SKM-1 treated with dmso at 0.1 percent for 144 hours (cell line): ENCODE measurements around the gene NKAIN4.

ENCODE experiments used
- DNase-seq: peaks from one replicate; lab custom pipeline; 2025; ENCODE audit not compliant: unreplicated experiment; lab: John Stamatoyannopoulos, UW

The NKAIN4 gene

DNA sequence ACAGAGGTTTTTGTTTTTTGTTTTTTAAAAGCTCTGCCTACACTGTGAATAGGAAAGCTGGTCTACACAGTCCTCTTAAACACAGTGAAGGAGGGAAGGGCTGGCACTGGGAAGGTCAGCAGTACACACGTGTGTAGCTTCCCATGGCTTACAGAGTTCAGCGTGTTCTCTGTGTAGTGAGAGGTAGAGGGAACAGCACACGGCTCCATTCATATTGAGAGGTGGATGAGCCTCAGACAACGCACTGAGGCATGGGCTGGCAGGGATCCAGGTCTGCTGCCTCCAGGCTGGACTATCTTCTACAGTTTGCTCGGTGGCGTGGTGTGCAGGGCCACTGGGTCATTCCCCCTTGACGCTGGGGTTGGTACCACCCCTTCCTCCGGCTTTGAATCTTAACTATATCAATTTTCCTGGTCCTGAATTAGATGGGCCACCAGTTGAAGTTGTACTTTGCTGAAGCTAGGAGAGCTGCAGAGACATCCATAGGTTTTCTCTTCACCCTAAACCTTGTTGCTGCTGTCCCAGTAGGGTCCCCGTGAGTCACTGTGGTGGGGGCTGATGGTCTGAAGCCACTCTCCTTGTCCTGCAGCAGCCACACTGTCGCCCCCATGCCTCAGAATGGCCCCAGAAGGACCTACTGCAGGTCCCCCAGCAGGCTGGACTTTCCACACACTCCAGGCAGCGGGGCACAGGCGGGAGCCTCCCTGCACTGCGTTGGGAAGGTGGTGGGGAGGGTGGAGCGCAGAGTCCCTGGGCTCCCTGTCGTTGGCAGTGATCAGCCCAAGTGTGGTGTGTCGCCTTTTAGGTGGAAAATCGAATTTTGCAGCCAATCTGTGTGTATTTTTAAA is 20.3 kb upstream of the NKAIN4 start:
- no peak for DNase-seq

DNA sequence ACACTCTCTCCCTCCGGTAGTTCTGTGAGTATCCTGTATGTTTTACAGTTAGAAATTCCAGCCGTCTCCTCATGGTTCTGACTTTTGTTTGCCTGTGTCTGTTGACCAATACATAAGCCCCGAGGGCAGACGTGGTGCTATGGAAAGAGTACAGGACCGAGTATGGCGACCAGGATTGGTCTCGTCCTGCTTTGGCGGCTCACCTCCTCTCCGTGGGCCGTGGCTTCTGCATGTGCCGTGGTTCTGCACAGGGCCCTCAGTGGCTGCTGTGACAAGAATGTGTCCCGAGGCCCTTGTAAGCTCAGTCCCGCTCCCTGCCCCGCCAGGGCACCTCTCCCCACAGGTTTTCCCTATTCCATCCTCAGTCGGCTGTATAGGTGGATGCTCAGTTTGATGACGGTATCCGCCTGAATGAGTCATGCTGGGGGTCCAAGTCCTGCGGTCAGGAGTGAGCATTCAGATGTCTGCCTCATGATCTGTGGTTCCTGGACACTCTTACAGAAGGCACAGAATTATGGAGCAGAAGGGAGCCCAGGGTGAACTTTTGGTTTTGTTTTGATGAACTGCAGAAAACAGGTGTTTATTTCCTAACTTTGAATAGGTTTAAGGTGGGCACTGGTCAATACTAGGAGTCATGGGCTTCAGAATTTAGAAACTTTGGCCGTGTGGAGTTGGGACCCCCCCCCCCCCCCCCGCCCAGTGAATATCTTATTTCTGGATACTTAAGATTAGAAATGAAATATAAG is 19.5 kb upstream of the NKAIN4 start:
- no peak for DNase-seq

DNA sequence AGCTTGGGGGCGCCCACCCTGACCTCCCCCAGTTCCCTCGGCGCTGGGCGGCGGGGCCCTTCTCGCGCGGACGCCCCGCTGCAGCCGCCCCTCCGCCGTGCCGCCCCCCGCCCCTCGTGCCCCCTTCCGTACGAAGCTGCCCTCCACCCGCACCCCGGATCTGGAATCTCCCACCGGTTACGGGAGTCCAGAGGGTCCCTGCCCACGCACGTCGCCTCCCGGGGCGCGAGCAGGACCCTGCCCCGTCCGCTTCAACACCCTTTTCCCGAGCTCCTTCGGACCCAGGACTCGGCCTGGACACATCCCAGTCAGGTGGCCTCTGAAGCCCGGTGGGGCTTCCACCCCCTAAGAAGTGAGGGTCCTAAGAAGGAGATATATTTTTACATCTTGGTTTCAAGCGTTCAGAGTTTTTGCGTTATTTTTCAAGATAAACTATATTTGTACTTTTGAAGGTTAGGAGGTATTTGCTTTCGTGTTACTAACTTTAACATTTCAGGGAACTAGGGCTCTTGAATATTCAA is 18.9 kb upstream of the NKAIN4 start:
- no peak for DNase-seq

DNA sequence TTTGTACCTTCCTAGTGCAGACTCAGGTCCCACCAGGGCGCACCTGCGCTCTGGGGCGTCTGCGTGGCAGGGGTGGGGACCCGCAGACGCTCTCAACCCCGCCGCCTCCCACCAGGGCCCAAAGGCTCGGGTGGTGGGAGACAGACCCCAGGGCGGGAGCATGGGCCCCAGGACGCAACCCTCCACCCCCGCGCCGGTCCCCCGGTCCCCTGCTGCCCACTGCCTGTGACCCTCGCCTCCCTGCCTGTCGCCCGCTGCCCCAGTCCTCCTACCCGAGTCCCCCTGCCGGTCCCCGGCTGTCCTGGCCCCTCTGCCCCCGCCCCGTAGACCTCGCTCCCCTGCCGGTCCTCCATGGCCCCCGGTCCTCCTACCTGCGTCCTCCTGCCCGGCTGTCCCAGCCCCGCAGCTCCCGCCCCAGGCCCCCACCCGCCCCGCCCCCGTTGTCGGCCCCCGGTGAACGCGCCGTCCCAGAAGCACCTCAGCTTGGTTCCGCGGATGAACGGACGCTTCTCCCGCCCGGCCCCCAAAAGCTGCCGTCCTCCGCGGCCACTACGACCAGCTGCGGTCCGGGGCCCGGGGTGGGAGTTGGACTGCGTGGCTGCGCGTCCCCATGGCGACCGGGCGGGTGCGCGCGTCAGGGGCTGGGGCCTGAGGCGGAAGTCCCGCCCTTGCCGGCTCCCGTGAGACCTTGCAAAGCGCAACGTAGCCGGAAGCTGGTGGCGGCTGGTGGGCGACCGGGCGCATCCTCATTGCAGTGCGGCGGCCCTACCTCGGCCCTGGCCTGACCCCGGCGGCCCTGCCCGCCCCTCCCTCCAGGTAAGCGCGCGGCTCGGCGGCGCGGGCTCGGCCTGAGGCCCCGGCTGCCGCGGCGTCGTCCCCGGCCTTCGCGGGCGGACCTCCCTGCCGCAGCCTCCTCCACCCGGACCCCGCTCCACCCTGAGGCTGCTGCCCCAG is 18.1 kb upstream of the NKAIN4 start, which contains the start of gene ARFGAP1:
ARFGAP1 (plus strand) TSS at position 709 of the 954 bp plus-strand sequence. CDS start 2,768 bp downstream, outside the sequence.
- peak; percentile 88 for DNase-seq

DNA sequence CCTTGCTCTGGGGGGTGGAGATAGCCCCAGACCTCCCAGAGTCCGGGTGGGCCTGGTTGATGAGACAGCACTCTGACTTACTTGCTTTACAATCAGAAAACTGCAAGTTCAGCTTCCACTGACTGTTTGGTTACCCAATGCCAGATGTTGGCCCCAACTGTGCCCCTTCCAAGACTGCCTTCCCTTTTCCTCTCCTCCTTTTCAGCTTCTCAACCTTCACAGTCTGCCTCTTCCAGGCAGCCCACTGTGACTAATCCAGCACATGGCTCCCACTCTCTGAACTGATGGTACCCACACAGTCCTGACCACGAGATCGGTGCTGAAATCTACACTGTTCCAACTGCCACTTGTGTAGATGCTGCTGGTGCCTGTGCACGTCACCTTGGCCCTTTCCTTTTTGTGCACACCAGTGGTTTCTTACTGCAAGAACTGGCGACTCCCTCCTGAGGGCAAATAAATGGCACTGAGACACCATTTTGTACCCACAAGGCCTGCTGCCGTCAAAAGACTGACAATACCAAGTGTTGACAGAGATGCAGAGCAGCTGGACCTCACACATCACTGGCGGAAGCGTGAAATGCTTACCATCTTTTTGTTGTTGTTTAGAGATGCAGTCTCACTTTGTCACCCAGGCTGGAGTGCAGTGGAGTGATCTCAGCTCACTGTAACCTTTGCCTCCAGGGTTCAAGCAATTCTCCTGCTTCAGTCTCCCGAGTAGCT is 16.5 kb upstream of the NKAIN4 start:
- DNase-seq: no peak

DNA sequence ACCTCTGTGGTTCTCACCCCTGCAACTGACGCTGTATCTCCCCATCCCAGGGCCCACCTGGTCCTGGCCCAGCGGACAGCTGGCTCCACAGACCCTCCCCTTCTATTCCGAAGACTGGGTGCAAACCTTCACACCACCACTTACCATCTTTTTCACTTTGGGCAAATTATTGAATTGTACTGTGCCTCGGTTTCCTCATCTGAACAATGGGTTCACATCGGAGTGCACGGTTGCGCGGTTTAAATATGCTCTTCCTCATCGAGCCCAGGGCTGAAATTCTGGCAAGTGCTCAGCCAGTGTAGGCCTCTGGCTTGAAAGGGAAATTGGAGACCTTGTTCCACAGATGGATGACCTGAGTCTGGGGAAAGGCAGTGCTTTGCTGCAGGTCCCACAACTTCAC is 15.5 kb upstream of the NKAIN4 start:
- DNase-seq: no peak

DNA sequence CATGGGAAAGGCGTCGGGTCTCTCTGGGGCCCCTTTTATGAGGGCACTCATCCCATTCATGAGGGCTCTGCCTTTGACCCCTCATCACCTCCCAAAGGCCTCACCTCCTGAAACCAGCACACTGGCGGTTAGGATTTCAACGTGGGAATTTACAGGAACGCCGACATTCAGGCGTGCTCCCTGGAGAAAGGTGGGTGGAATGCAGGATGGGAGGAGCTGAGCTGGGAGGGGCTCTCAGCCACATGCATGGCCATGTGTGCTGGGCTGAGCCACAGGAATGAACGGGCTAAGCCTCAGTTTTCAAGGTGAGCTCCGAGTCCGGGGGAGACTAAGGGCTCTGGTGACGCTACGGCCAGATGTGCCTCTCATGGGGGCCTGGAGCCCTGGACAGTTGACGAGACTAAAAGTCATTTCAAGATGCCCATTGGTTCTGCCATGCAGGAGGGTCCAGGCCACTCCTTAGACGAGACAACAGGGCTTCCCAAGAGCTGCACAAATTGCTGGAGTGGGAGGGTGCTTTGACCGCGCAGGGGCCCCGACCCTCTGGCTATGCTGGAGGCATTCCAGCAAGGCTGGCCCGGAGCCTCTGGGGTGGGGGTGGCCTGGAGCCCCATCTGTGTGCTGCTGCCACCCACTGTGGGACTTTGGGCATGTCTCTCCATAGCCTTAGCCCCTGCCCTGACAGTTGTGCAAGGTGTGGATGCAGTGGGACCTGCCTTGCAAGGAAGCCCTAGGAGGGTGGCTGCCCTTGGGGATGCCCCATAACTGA is 14.6 kb upstream of the NKAIN4 start:
- DNase-seq: no peak

DNA sequence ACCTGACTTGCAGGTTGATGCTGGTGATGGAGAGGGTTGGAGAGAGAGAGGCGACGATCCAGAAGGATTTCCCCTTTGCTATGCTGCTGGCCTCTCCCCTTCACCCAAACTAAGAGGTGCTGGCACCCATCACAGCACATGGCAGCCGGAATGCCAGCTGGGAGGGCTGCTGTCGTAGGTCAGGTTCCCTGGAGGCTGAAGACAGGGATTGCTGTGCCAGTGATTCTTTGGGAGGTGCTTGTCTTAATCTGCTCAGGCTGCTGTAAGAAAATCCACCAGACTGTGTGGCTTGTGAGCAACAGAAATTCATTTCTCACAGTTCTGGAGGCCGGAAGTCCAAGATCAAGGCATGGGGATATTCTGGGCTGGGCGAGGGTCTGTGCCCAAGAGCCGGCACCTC is 14.0 kb upstream of the NKAIN4 start:
- no peak for DNase-seq

DNA sequence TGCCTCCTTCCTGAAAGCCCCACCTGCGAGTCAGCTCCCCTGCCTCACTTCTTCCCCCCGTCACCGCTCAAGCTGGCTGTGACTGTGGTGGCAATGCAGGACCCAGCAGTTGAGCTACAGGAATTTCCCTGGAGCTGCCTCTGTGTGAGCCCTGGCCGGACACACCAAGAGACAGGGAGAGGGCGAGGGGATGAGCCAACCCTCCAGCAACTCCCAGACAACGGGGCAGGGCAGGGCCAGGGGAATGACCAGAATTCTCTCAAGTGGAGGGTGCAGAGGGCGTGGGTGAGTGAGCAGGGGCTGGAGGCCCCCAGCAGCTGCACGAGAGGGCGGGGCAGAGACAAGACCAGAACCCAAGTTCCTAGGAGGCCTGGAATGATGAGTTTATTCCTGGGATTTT is 13.4 kb upstream of the NKAIN4 start:
- DNase-seq: no peak

DNA sequence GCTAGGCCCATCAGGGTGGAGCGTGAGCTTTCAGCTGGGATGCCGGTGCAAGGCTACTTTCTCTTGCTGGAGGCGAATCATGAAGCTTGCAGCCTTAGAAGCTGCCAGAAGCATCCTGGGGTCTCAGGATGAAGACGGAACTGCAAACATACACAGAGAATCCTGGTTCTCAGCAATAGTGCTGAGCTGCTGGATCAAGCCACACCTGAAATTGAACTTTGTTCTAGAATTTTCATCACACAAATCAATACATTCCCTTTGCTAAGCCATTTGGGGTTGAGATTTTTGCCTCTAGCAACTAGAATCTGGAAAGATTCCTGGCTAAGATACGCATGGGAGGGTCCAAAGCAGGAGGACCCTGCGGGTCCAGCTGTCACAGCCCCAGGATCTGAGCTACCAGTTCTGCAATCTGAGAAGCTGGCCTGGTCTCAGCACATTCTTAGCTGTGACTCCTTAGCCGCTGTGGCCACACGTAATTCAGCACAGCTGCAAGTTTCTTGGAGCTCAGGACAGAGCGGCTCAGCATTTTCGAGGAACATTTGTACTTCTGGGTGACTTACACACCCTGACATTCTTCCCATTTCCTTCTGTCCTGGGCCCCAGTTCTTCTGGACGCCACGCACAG is 11.7 kb upstream of the NKAIN4 start:
- DNase-seq: no peak

DNA sequence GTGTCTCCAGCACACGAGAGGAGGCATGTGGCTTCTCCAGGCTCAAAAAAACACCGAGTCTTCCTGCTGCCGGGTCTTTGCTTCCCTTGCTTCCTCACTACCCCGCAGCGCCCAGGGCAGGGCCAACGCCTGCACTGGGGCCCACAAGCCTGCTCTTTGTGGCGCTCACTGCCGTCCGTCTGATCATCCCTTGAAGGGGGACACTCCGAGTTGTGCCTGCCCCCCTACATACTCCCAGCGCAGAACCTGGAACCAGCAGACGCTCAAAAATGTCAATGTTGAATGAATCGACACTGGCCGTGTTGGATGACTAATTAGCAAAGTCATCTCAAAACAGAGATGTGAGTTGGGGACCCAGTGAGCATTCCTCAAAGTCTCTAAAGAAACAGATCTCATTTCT is 10.3 kb upstream of the NKAIN4 start:
- DNase-seq: no peak

DNA sequence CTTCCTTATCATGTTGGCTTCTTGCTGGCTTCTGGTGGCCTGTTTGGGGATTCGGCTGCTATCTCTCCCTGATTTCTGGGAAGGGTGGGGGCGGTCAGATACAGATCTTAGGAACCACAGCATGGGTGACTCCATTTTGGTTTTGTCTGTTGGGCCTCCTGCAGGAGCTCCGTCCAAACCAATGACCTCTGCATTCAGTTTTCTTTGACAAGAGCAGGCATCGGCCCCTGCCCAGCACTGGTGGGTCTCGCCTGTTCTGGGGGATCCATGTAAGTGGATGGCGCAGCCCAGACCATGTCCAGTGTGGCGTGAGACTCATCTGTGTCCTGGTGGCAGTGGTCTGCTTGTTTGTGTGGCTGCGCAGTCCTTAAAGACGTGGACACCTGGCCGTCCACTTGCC is 9.7 kb upstream of the NKAIN4 start:
- no peak for DNase-seq

DNA sequence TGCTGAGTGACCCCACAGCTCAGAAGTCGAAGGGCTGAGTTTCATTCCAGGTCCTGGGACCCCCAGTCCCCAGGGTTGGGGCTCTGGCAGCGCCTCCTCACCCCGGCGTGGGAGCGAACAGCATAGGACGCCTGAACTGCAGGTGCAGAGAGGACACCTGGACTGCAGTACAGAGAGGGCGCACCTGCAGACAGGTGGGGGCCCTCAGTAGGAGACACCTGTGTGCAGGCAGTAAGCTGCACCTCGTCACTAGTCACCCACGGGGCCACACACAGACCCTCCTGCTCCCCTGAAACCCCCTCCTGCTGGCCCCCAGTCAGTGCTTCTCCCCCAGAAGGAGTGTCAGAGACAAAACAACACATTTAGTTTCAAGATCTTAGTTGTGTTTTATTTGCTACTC is 8.6 kb upstream of the NKAIN4 start:
- no peak for DNase-seq

DNA sequence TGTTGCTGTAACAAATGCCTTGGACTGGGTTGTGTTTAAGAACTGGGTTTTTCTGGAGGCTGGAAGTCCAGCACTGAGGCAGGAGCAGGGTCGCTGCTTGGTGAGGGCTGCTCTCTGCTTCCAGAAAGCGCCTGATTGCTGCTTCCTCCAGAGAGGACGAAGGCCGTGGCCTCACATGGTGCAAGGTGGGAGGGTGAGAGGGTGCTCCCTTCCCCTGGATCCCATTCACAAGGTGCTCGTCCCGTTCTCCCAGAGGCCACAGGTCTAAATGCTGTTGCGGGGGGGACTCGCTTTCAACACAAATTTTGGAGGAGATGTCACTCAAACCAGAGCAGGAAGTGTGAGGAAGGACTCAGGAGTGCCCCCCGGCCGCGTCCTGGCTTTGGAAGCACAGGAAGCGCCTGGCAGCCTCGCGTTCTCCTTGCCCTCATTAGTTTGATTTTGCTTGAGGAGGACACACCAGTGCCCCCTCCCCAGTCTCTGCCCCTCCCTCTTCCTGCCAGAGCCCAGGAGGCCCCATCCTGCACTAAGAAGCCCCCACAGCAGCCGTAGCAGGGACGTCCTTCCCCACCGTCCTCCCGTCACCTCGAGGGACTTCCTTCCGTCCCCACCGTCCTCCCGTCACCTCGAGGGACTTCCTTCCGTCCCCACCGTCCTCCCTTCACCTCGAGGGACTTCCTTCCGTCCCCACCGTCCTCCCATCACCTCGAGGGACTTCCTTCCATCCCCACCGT is 7.7 kb upstream of the NKAIN4 start:
- DNase-seq: no peak

DNA sequence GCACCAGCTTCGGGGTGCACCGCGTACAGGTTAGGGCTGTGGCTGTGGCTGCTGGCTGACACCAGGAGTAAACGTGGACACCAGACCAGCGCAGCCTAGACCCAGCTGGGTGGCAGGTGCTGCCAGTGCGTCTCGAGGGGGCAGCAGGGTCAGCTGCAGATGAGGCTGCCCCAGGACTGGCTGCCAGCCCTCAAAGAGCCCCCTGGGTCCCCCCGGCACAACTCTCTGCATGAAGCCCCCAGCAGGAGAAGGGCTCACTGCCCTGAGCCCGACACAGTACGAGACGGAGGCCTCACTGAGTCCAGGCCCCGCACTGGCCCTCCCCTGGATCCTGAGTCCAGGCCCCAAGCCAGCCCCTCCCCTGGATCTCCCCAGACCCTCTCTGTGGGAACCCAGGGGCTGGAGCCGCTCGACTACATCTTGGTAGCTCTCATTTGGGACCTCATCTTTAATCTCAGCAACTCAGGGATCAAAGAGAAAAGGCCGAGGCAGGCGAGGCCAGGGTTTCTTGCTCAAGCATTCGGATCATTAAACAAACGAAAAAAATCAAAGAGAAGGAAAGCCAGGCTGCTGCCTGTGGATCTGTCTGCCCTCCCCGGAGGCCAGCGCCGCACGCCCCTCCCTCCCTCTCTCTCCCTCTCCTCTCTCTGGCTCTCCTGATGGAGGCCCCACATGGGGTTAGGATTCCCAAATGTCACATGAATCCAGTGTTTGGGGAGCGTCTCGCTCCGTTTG is 7.0 kb upstream of the NKAIN4 start:
- no peak for DNase-seq

DNA sequence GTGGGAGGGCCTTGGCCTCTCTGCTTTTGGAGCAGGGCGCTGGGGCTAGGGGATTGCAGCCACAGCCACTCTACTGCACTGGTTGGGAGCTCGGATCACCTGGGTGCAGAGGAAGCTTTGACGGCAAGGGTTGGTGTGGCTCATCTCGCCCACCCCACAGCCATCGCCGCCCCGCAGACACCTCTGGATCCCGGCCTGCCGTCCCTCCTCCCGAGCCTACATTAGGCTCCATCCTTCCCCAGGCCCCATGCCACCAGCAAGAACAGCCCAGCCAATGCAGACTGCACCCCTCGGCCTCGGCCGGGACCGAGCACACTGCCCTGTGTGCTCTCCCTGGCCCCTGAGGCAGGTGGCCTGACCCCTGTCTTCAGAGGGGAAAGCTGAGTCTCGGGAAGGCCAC is 6.3 kb upstream of the NKAIN4 start:
- no peak for DNase-seq

DNA sequence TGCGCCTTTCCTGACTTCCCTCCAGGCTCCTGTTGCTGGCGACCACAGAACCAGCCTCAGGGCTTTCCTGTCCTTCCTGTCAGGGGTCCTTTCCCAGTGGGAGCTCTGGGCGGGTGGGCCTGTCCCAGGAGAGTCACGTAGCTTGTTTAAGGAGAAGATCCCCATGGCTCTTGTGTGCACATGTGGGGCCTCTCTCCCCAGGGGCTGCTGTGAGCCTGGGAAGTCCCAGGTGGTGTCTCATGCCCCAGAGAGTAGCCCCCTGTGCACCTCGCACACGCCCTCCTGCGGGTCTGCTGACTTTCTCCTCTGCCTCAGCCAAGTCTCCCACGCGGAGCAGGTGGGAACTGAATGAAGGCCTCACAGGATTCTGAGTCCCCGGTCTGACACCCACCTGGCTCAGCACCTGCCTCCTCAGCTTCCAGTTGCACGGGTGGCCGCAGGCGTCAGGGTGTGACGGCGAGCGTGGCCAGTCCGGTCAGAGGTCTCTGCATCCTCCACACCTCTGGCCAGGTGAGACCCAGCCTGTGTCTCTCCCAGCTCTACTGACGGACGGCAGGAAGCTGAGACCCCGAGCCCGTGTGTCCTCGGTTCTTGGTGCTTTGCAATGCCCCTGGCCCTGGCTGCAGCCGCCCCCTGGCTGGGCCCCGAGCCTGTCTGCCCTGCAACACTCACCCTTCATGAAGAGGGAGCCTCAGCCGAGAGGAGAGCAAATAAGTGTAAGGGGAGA is 5.6 kb upstream of the NKAIN4 start:
- DNase-seq: no peak
